ENCODE data around the gene MROH9. TPM values are rescaled to one million over a fixed set of nuclear protein-coding genes. Genes with fewer than 3 reads are reported as not detected.

MROH9 gene
- total RNA-seq, 1 experiment from 2014 or later = not detected

DNA sequence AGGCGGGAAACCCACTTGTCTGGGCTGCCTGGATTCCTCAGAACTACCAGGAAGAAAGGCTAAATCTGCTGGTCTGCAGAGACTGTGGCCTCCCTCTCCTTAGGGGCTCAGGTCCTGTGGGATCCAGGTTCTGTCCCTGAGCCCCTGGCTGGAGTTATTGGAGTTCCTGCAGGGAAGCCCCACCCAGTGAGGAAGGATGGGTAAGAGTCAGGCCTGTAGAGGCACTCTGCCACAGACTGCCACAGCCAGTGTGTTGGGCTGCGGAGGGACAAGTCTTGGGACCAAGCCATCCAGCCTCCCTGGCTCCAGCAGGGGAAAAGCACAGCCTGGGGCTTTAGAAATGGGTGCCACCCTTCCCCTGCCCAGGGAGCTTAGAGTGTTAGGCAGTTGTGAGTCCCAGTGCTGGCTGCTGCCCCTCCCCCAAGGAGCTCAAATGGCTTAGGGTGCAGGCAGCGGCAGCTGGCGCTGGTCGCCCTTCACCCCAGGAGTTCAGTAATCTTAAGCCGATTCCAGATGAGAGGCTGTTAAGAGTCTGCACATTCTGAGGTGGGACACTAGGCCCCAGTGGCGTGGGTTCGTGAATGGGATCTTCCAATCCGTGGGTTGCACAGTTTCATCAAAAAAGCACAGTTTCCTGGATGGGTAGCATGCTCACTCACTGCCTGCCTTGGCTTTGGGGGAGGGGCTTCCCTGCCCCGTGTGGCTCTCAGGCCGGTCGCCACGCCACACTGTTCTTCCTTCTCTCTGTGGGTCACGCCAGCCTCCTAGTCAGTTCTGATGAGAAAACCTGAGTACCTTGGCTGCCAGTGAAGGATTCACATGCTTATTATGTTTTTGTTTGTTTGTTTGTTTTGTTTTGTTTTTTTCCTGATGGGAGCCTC lies 97.7 kb downstream of the MROH9 start:
- no peak overlapping the region for H3K27ac ChIP-seq (ENCODE audit: low read length)
- intact Hi-C loops (cut with micrococcal nuclease; ENCODE audit: unreplicated experiment) = no loop called here
- H3K27me3 ChIP-seq (ENCODE audit: control insufficient read depth, insufficient read depth, low read length) = no peaks in the 10 kb centered on the region
- H3K9me3 ChIP-seq (ENCODE audit: control insufficient read depth, insufficient read depth, low read depth, low read length) = no peaks in the 10 kb centered on the region
- POLR2A ChIA-PET = interaction anchor here (0.6 kb wide), 1 partner anchor 790 kb away, joined by 17 read pairs; no protein-coding TSS in a partner anchor
- TF ChIP-seq POLR2AphosphoS5 (IDR thresholded peaks at IDR 0.05; ENCODE audit: low read depth, low read length) (no peak), SIN3A (IDR thresholded peaks at IDR 0.05; ENCODE audit: borderline replicate concordance, insufficient read depth, low read depth, low read length) (no peak), TCF7L2 (IDR thresholded peaks at IDR 0.05; ENCODE audit: low read depth, low read length) (no peak)
- TF ChIP-seq, protein P1, sequence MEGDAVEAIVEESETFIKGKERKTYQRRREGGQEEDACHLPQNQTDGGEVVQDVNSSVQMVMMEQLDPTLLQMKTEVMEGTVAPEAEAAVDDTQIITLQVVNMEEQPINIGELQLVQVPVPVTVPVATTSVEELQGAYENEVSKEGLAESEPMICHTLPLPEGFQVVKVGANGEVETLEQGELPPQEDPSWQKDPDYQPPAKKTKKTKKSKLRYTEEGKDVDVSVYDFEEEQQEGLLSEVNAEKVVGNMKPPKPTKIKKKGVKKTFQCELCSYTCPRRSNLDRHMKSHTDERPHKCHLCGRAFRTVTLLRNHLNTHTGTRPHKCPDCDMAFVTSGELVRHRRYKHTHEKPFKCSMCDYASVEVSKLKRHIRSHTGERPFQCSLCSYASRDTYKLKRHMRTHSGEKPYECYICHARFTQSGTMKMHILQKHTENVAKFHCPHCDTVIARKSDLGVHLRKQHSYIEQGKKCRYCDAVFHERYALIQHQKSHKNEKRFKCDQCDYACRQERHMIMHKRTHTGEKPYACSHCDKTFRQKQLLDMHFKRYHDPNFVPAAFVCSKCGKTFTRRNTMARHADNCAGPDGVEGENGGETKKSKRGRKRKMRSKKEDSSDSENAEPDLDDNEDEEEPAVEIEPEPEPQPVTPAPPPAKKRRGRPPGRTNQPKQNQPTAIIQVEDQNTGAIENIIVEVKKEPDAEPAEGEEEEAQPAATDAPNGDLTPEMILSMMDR (IDR thresholded peaks at IDR 0.05) = no peak
- TF ChIP-seq, protein P2, sequence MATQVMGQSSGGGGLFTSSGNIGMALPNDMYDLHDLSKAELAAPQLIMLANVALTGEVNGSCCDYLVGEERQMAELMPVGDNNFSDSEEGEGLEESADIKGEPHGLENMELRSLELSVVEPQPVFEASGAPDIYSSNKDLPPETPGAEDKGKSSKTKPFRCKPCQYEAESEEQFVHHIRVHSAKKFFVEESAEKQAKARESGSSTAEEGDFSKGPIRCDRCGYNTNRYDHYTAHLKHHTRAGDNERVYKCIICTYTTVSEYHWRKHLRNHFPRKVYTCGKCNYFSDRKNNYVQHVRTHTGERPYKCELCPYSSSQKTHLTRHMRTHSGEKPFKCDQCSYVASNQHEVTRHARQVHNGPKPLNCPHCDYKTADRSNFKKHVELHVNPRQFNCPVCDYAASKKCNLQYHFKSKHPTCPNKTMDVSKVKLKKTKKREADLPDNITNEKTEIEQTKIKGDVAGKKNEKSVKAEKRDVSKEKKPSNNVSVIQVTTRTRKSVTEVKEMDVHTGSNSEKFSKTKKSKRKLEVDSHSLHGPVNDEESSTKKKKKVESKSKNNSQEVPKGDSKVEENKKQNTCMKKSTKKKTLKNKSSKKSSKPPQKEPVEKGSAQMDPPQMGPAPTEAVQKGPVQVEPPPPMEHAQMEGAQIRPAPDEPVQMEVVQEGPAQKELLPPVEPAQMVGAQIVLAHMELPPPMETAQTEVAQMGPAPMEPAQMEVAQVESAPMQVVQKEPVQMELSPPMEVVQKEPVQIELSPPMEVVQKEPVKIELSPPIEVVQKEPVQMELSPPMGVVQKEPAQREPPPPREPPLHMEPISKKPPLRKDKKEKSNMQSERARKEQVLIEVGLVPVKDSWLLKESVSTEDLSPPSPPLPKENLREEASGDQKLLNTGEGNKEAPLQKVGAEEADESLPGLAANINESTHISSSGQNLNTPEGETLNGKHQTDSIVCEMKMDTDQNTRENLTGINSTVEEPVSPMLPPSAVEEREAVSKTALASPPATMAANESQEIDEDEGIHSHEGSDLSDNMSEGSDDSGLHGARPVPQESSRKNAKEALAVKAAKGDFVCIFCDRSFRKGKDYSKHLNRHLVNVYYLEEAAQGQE (IDR thresholded peaks at IDR 0.05; ENCODE audit: insufficient read depth in 1 of 2, low read depth in 2 of 2, low read length in 1 of 2) = no peak
- BruUV-seq (replicated peaks) = no TSS peak
- H3K4me1 ChIP-seq (ENCODE audit: control insufficient read depth, insufficient read depth, low read length) = no peaks in the 10 kb centered on the region
- CTCF ChIA-PET = no interaction called here
- no peaks in the 10 kb centered on the region for H3K36me3 ChIP-seq (ENCODE audit: control insufficient read depth, insufficient read depth, low read length)
- H3K4me3 ChIP-seq (ENCODE audit: low read depth in 2 of 2, low read length in 2 of 2) = no peak overlapping the region
- ATAC-seq (no peak), DNase-seq (ENCODE audit: low read depth, low spot score) (no peak)
- in situ Hi-C loops (cut with HindIII; ENCODE audit: low pct_unique_long_range_greater_than_20kb, low sequenced_read_pairs) = no loop called here

DNA sequence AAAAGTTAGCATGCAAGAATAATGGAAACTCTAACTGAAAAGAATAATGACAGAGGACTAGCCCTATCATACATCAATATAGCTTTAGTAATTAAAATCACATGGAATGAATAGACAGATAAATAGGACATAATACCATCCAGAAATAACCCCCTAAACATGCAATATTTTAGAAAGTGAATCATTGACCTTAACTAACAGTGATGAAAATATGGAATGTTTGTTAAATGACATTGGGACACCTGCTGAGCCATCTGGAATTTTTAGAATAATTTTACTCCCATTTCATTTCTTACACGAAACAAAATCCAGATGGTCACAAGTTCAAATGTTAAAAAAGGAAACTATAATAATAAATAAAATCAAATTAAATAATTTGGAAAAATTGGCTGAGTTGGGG lies 102.3 kb downstream of the MROH9 start:
- Histone ChIP-seq H3K27ac (ENCODE audit: low read length) (no peak overlapping the region), H3K4me3 (ENCODE audit: low read depth in 2 of 2, low read length in 2 of 2) (no peak overlapping the region), H3K9me3 (ENCODE audit: control insufficient read depth, insufficient read depth, low read depth, low read length) (no peaks in the 10 kb centered on the region), H3K4me1 (ENCODE audit: control insufficient read depth, insufficient read depth, low read length) (no peaks in the 10 kb centered on the region), H3K27me3 (ENCODE audit: control insufficient read depth, insufficient read depth, low read length) (no peaks in the 10 kb centered on the region), H3K36me3 (ENCODE audit: control insufficient read depth, insufficient read depth, low read length) (no peaks in the 10 kb centered on the region)
- POLR2A ChIA-PET = no interaction called here
- in situ Hi-C loops (cut with HindIII; ENCODE audit: low pct_unique_long_range_greater_than_20kb, low sequenced_read_pairs) = no loop called here
- ATAC-seq (no peak), DNase-seq (ENCODE audit: low read depth, low spot score) (no peak)
- CTCF ChIA-PET = no interaction called here
- TF ChIP-seq POLR2AphosphoS5 (IDR thresholded peaks at IDR 0.05; ENCODE audit: low read depth, low read length) (no peak), TCF7L2 (IDR thresholded peaks at IDR 0.05; ENCODE audit: low read depth, low read length) (no peak), SIN3A (IDR thresholded peaks at IDR 0.05; ENCODE audit: borderline replicate concordance, insufficient read depth, low read depth, low read length) (no peak)
- TF ChIP-seq, protein P1 (IDR thresholded peaks at IDR 0.05) = no peak
- TF ChIP-seq, protein P2 (IDR thresholded peaks at IDR 0.05; ENCODE audit: insufficient read depth in 1 of 2, low read depth in 2 of 2, low read length in 1 of 2) = no peak
- intact Hi-C loops (cut with micrococcal nuclease; ENCODE audit: unreplicated experiment) = no loop called here
- no TSS peak for BruUV-seq (replicated peaks)

Data from Panc1 (cell line).